GM12878 (cell line): ENCODE results near the gene FFAR3. TPM values are rescaled to one million over a fixed set of nuclear protein-coding genes. Genes with fewer than 3 reads are reported as not detected.

Experiments
- ATAC-seq: fragments of 200-7000 bp; cut with Tn5 transposase; 3 replicates; pipeline ENCODE4 v1.9.1; 2020; ENCODE audit warnings: mild to moderate bottlenecking, moderate library complexity
- BruUV-seq: library from RNA; stranded (reverse); fragments of 400-500 nt; replicated peaks from 2 replicates; lab custom pipeline; 2021; lab: Mats Ljungman, UMichigan
- CTCF ChIA-PET: fragments of 300-600 bp; sonication (Branson Sonifier 250); formaldehyde crosslinking; extraction: SDS; loops from one replicate; lab custom pipeline; 2021; ENCODE audit warnings: inconsistent platforms; lab: Yijun Ruan, JAX
- POLR2A ChIA-PET: fragments of 350-600 bp; formaldehyde crosslinking; extraction: SDS; loops from one replicate; lab custom pipeline; 2021; ENCODE audit warnings: inconsistent platforms; lab: Charles Lee
- RAD21 ChIA-PET: fragments of 300-600 bp; sonication (Branson Sonifier 250); formaldehyde crosslinking; loops from one replicate; lab custom pipeline; 2023; ENCODE audit warnings: antibody characterized with exemption; ENCODE audit not compliant: unreplicated experiment; lab: Charles Lee
- SMC1A ChIA-PET: fragments of 300-600 bp; sonication (Branson Sonifier 250); formaldehyde crosslinking; loops from one replicate; lab custom pipeline; 2023; ENCODE audit not compliant: unreplicated experiment, uncharacterized antibody; lab: Charles Lee
- DNase-seq: peaks from one replicate; pipeline ENCODE4 v3.0.0-alpha.2; 2011; ENCODE audit warnings: low read depth, low spot score
- FAIRE-seq: peaks from 3 replicates; lab custom pipeline; 2011; peaks lifted over from hg19 to GRCh38; lab: Jason Lieb, UNC
- H2AFZ ChIP-seq: 2 replicates; pipeline ENCODE4 v1.6.0; 2011; ENCODE audit warnings: low read depth, low read length, control low read depth; ENCODE audit not compliant: control insufficient read depth
- H3K27ac ChIP-seq: 2 replicates; pipeline ENCODE4 v1.5.1; 2011; ENCODE audit warnings: control low read depth; ENCODE audit not compliant: control insufficient read depth, insufficient read depth
- H3K27me3 ChIP-seq, 2 experiments: replicated peaks in 1 of 2; 2 replicates each; pipeline versions ENCODE4 v1.6.0 to v1.6.1; 2011; ENCODE audit warnings: low read length in 1 of 2; ENCODE audit not compliant: control insufficient read depth in 2 of 2, insufficient read depth in 2 of 2
- H3K36me3 ChIP-seq, 2 experiments: 2 replicates each; pipeline ENCODE4 v1.5.1; 2011; ENCODE audit warnings: low read length in 1 of 2; ENCODE audit not compliant: control insufficient read depth in 2 of 2, insufficient read depth in 2 of 2
- H3K4me1 ChIP-seq: 2 replicates; pipeline ENCODE4 v1.6.1; 2011; ENCODE audit warnings: mild to moderate bottlenecking, low read length, moderate library complexity, mixed read lengths; ENCODE audit not compliant: control insufficient read depth, insufficient read depth
- H3K4me2 ChIP-seq: 2 replicates; pipeline ENCODE4 v1.6.0; 2011; ENCODE audit warnings: control low read depth; ENCODE audit not compliant: control insufficient read depth, insufficient read depth
- H3K4me3 ChIP-seq: fragments of 200-600 bp; sonication (generic); 2 replicates; pipeline ENCODE4 v1.5.1; 2016
- H3K79me2 ChIP-seq: 2 replicates; pipeline ENCODE4 v1.6.0; 2011; ENCODE audit warnings: low read length; ENCODE audit not compliant: control insufficient read depth, insufficient read depth
- H3K9ac ChIP-seq: 2 replicates; pipeline ENCODE4 v1.8.0; 2011; ENCODE audit warnings: low read length, control low read depth, mixed read lengths; ENCODE audit not compliant: control insufficient read depth, insufficient read depth
- H3K9me3 ChIP-seq: replicated peaks from 3 replicates; pipeline ENCODE4 v1.5.1; 2011; ENCODE audit warnings: mild to moderate bottlenecking, low read length; ENCODE audit not compliant: control insufficient read depth, insufficient read depth
- H4K20me1 ChIP-seq: 2 replicates; pipeline ENCODE4 v1.6.0; 2011; ENCODE audit not compliant: control insufficient read depth, insufficient read depth
- ASH2L ChIP-seq: fragments of 300-600, 200-600 bp; sonication (generic); IDR thresholded peaks from 2 replicates; pipeline ENCODE4 v1.6.1; 2017; ENCODE audit warnings: low read depth, mild to moderate bottlenecking, borderline replicate concordance
- GATAD2B ChIP-seq: fragments of 450-650 bp; conservative IDR thresholded peaks from 2 replicates; pipeline ENCODE4 v1.6.1; 2017; ENCODE audit warnings: low read depth, mild to moderate bottlenecking, moderate library complexity
- RAD21 ChIP-seq: IDR thresholded peaks from 2 replicates; pipeline ENCODE4 v1.6.1; 2011; ENCODE audit warnings: mild to moderate bottlenecking, low read depth, low read length, moderate library complexity; ENCODE audit not compliant: insufficient read depth
- ZNF24 ChIP-seq: fragments of 450-650 bp; IDR thresholded peaks from 2 replicates; pipeline ENCODE4 v1.6.1; 2017; ENCODE audit warnings: antibody characterized with exemption, mild to moderate bottlenecking
- WGBS: methylation state at CpG from one replicate; pipeline ENCODE4 v1.1.6; 2016; ENCODE audit warnings: low lambda C conversion rate; ENCODE audit not compliant: insufficient replicate concordance, insufficient coverage; ENCODE audit errors: missing lambda C conversion rate; 5-methylcytosine and 5-hydroxymethylcytosine counted together
- in situ Hi-C: fragments of 300-500 bp; cut with MboI; formaldehyde crosslinking; loops from 9 replicates; pipeline ENCODE4 v1.14.3; 2018; ENCODE audit warnings: mixed read lengths
- intact Hi-C: fragments of 100-400 bp; cut with micrococcal nuclease; formaldehyde crosslinking; loops from one replicate; pipeline ENCODE4 v1.14.2; 2022; ENCODE audit not compliant: unreplicated experiment
- polyA plus RNA-seq, 11 experiments: library from polyadenylated mRNA; depleted of rRNA in 4 of 11; unstranded in 6 of 11; stranded (reverse) in 5 of 11; fragments of >200 nt; fragmentation: Nextera tagmentation in 4 of 11; fragmentation: Illumina TruSeq in 1 of 11; extraction: Ambion mirVana in 4 of 11; extraction: Trizol in 1 of 11; gene quantifications; 1 replicate in 1 of 11; 2 replicates in 10 of 11; pipeline versions ENCODE4 v1.2.1 to v1.2.3, GENCODE V29; 2011 to 2016; ENCODE audit warnings: inconsistent platforms in 2 of 11, missing spikeins in 2 of 11, low read depth in 1 of 11
- total RNA-seq, 4 experiments: library from RNA; depleted of rRNA in 3 of 4; stranded (reverse); fragments of >200 nt in 3 of 4; fragmentation: Illumina TruSeq in 1 of 4; extraction: Trizol in 1 of 4; gene quantifications; 2 replicates each; pipeline versions ENCODE4 v1.2.1 to v1.2.3, GENCODE V29; 2013 to 2021
- TF ChIP-seq, protein P1 (sequence below): fragments of 450-650 bp; IDR thresholded peaks from 2 replicates; pipeline ENCODE4 v1.6.1; 2016; ENCODE audit warnings: mild to moderate bottlenecking, moderate library complexity, borderline replicate concordance

The FFAR3 gene
- total and polyA plus RNA-seq, 10 of the 15 experiments (the other 5 are each of a cell fraction or from before 2014, with no cell fraction given): 0.15 to 0.18 TPM; not detected in 8

DNA sequence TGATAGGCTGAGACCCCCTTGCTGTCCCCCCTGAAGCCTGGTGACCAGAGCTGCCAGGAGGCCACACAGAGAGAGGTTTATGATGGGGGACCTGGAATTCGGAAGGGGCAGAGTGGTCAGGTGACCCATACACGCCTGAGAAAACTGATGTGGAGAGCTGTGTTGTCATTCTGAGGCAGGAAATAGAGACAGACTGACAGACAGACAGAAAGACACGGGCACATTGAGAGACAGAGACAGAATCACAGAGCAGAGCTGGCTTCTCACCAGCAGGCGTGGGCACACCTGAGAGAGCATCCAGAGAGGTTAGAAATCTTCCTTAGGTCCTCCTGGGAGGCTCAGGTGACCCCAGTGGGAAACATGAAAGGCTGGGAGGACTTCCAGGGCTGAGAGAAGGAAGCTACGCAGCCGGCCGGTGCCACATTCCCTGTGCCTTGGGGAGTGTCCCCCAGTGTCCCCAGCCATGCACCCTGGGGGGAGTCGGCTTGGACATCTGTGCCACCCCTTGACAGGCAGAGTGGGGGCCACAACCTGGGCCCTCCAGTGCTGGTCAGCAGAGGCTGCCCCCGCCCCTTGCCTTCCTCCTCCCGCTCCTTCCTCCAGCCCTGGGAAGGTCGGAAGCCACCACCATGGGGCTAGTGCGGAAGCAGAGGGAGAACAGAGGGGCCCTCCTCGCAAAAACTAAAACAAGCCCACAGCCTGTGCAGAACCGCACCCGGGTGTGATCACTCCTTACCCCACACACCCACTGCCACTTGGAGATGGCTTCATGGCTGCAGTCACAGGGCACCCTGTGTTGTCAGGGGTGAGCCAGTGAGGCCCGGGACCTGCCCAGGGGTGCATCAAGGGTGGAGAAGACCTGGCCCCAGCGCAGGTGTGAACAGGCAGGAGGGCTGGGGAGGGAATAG is 8.4 kb upstream of the FFAR3 start (continued):
- no peak for TF ChIP-seq GATAD2B

DNA sequence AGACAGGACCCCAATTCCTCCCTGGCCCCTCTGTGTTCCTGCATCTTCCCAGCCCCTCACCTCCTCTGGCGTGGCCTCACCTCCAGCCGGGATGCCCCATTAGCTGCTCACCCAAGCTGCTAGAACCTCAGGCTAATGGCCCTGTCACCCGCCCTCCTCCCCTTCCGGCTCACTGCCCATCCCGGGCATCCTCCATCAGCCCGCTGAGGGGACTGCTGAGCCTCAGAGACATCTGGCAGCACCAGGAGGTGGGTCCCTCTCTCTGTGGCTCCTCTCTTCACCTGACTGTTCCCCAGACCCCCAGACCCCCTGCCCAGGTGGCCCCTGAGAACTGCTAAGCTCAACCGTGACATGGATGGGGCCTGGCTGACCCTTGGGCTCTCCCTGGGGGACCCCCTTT is 7.7 kb upstream of the FFAR3 start:
- RAD21 ChIA-PET: interaction anchor here (0.7 to 5.5 kb wide), 5 partner anchors 12 to 145 kb away, joined by 3 to 27 read pairs (median 4); no protein-coding TSS in a partner anchor
- no peaks in the 10 kb centered on the region for H3K9me3 ChIP-seq
- H3K36me3 ChIP-seq: peaks cover 0 to 3% of the 10 kb centered on the region in 2 experiments; a peak in 1 of 4 replicates
- POLR2A ChIA-PET: interaction anchor here (1.1 kb wide), 1 partner anchor 119 kb away, joined by 4 read pairs; no protein-coding TSS in a partner anchor
- in situ Hi-C loops (no loop called here), intact Hi-C loops (no loop called here)
- CTCF ChIA-PET: interaction anchor here (0.6 to 2.2 kb wide), 7 partner anchors 20 to 198 kb away, joined by 3 to 7 read pairs (median 3); no protein-coding TSS in a partner anchor
- H3K4me2 ChIP-seq: no peak overlapping the region
- ATAC-seq (no peak), DNase-seq (no peak), FAIRE-seq (no peak)
- no peaks in the 10 kb centered on the region for H3K27me3 ChIP-seq
- H3K79me2 ChIP-seq: no peaks in the 10 kb centered on the region
- WGBS: 81% methylated on average over 6 of the region's 7 CpGs
- no peak for TF ChIP-seq RAD21
- TF ChIP-seq ZNF24: no peak
- TF ChIP-seq, protein P1, sequence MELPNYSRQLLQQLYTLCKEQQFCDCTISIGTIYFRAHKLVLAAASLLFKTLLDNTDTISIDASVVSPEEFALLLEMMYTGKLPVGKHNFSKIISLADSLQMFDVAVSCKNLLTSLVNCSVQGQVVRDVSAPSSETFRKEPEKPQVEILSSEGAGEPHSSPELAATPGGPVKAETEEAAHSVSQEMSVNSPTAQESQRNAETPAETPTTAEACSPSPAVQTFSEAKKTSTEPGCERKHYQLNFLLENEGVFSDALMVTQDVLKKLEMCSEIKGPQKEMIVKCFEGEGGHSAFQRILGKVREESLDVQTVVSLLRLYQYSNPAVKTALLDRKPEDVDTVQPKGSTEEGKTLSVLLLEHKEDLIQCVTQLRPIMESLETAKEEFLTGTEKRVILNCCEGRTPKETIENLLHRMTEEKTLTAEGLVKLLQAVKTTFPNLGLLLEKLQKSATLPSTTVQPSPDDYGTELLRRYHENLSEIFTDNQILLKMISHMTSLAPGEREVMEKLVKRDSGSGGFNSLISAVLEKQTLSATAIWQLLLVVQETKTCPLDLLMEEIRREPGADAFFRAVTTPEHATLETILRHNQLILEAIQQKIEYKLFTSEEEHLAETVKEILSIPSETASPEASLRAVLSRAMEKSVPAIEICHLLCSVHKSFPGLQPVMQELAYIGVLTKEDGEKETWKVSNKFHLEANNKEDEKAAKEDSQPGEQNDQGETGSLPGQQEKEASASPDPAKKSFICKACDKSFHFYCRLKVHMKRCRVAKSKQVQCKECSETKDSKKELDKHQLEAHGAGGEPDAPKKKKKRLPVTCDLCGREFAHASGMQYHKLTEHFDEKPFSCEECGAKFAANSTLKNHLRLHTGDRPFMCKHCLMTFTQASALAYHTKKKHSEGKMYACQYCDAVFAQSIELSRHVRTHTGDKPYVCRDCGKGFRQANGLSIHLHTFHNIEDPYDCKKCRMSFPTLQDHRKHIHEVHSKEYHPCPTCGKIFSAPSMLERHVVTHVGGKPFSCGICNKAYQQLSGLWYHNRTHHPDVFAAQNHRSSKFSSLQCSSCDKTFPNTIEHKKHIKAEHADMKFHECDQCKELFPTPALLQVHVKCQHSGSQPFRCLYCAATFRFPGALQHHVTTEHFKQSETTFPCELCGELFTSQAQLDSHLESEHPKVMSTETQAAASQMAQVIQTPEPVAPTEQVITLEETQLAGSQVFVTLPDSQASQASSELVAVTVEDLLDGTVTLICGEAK: no peak
- no peak for TF ChIP-seq ASH2L
- H3K27ac ChIP-seq: no peak overlapping the region
- H2AFZ ChIP-seq: no peak overlapping the region
- no peaks in the 10 kb centered on the region for H4K20me1 ChIP-seq
- H3K4me3 ChIP-seq: no peak overlapping the region
- SMC1A ChIA-PET: interaction anchor here (0.8 to 7.7 kb wide), 6 partner anchors 19 to 209 kb away, joined by 3 to 152 read pairs (median 4); partner anchors contain the start of gene CD22
- no TSS peak for BruUV-seq
- no peak overlapping the region for H3K9ac ChIP-seq
- H3K4me1 ChIP-seq: peaks cover 59% of the 10 kb centered on the region
